OCI-M2 (cell line): ENCODE results near the gene NAA80.

Experiments used
- DNase-seq: peaks from one replicate; lab custom pipeline; 2025; ENCODE audit not compliant: unreplicated experiment; lab: John Stamatoyannopoulos, UW

NAA80 gene

GRCh38 chr3:50259432-50260026 lies 39.7 kb downstream of the NAA80 start:
- no peak for DNase-seq

GRCh38 chr3:50258979-50259378 lies 40.2 kb downstream of the NAA80 start:
- no peak for DNase-seq

GRCh38 chr3:50258029-50258680 lies 41.0 kb downstream of the NAA80 start:
- DNase-seq: no peak

- peak; percentile 6 for DNase-seq
These were observed 42.0 kb downstream of the NAA80 start for GRCh38 chr3:50256978-50257890.

- no peak for DNase-seq
These were observed 44.0 kb downstream of the NAA80 start for GRCh38 chr3:50255251-50255615.

- DNase-seq: no peak
These were observed 44.5 kb downstream of the NAA80 start for GRCh38 chr3:50254577-50255250.

GRCh38 chr3:50251220-50251619 lies 48.0 kb downstream of the NAA80 start:
- no peak for DNase-seq

GRCh38 chr3:50250514-50250913 lies 48.7 kb downstream of the NAA80 start:
- no peak for DNase-seq

GRCh38 chr3:50249457-50249856 lies 49.7 kb downstream of the NAA80 start:
- DNase-seq: no peak

GRCh38 chr3:50248387-50248786 lies 50.8 kb downstream of the NAA80 start:
- no peak for DNase-seq

- no peak for DNase-seq
These were observed 52.7 kb downstream of the NAA80 start for GRCh38 chr3:50246517-50246954.
